ENCODE measurements around the gene TMEM184C.

Gene TMEM184C

GRCh38 chr4:147617173-147617840 lies at the start of gene TMEM184C:
Gene TMEM184C (plus strand): TSS chr4:147617397. CDS start chr4:147617957, 560 bp downstream.
- intact Hi-C loops (cut with micrococcal nuclease), result no loop called here
- Mint-ChIP-seq H3K4me3 (peak within 1 kb of the TSS; percentile 94), H3K27me3 (peaks cover 9% of the 10 kb centered on the region), H3K27ac (peak within 1 kb of the TSS; percentile 94), H3K36me3 (ENCODE audit: low read depth) (peaks cover 29% of the 10 kb centered on the region), H3K9me3 (no peaks in the 10 kb centered on the region), H3K4me1 (ENCODE audit: low read depth) (peaks cover 19% of the 10 kb centered on the region)

GRCh38 chr4:147570616-147571015 lies 46.6 kb upstream of the TMEM184C start:
- Mint-ChIP-seq H3K9me3 (no peaks in the 10 kb centered on the region), H3K27me3 (peaks cover 3% of the 10 kb centered on the region), H3K27ac (no peak overlapping the region), H3K4me3 (no peak overlapping the region), H3K4me1 (ENCODE audit: low read depth) (no peaks in the 10 kb centered on the region), H3K36me3 (ENCODE audit: low read depth) (no peaks in the 10 kb centered on the region)
- intact Hi-C loops (cut with micrococcal nuclease), result no loop called here

GRCh38 chr4:147571036-147571770 lies 46.0 kb upstream of the TMEM184C start:
- Mint-ChIP-seq H3K27me3 (peaks cover 3% of the 10 kb centered on the region), H3K27ac (no peak overlapping the region), H3K9me3 (no peaks in the 10 kb centered on the region), H3K4me1 (ENCODE audit: low read depth) (no peaks in the 10 kb centered on the region), H3K4me3 (no peak overlapping the region), H3K36me3 (ENCODE audit: low read depth) (no peaks in the 10 kb centered on the region)
- intact Hi-C loops (cut with micrococcal nuclease), result no loop called here

GRCh38 chr4:147576084-147576483 lies 41.1 kb upstream of the TMEM184C start:
- intact Hi-C loops (cut with micrococcal nuclease), result no loop called here
- Mint-ChIP-seq H3K9me3 (no peaks in the 10 kb centered on the region), H3K27ac (no peak overlapping the region), H3K4me3 (no peak overlapping the region), H3K4me1 (ENCODE audit: low read depth) (no peaks in the 10 kb centered on the region), H3K36me3 (ENCODE audit: low read depth) (no peaks in the 10 kb centered on the region), H3K27me3 (no peaks in the 10 kb centered on the region)

- intact Hi-C loops (cut with micrococcal nuclease), result no loop called here
- Mint-ChIP-seq H3K4me3 (no peak overlapping the region), H3K27me3 (no peaks in the 10 kb centered on the region), H3K27ac (no peak overlapping the region), H3K9me3 (no peaks in the 10 kb centered on the region), H3K36me3 (ENCODE audit: low read depth) (no peaks in the 10 kb centered on the region), H3K4me1 (ENCODE audit: low read depth) (peaks cover 5% of the 10 kb centered on the region)
Observed at GRCh38 chr4:147578051-147578476, 39.1 kb upstream of the TMEM184C start.

GRCh38 chr4:147578593-147578992 lies 38.6 kb upstream of the TMEM184C start:
- no peaks in the 10 kb centered on the region for H3K27me3 Mint-ChIP-seq
- H3K27ac Mint-ChIP-seq, result no peak overlapping the region
- no peak overlapping the region for H3K4me3 Mint-ChIP-seq
- no peaks in the 10 kb centered on the region for H3K9me3 Mint-ChIP-seq
- intact Hi-C loops (cut with micrococcal nuclease), result no loop called here
- peaks cover 5% of the 10 kb centered on the region for H3K4me1 Mint-ChIP-seq (ENCODE audit: low read depth)
- H3K36me3 Mint-ChIP-seq (ENCODE audit: low read depth), result no peaks in the 10 kb centered on the region

GRCh38 chr4:147580396-147580795 lies 36.8 kb upstream of the TMEM184C start:
- Mint-ChIP-seq H3K4me3 (no peak overlapping the region), H3K27ac (no peak overlapping the region), H3K9me3 (no peaks in the 10 kb centered on the region), H3K27me3 (peaks cover 4% of the 10 kb centered on the region), H3K4me1 (ENCODE audit: low read depth) (peaks cover 5% of the 10 kb centered on the region), H3K36me3 (ENCODE audit: low read depth) (no peaks in the 10 kb centered on the region)
- intact Hi-C loops (cut with micrococcal nuclease), result no loop called here

- Mint-ChIP-seq H3K4me1 (ENCODE audit: low read depth) (peaks cover 5% of the 10 kb centered on the region), H3K36me3 (ENCODE audit: low read depth) (no peaks in the 10 kb centered on the region), H3K4me3 (no peak overlapping the region), H3K9me3 (no peaks in the 10 kb centered on the region), H3K27ac (no peak overlapping the region), H3K27me3 (peaks cover 4% of the 10 kb centered on the region)
- intact Hi-C loops (cut with micrococcal nuclease), result no loop called here
Observed at GRCh38 chr4:147581606-147582350, 35.4 kb upstream of the TMEM184C start.

GRCh38 chr4:147582386-147583060 lies 34.7 kb upstream of the TMEM184C start:
- Mint-ChIP-seq H3K36me3 (ENCODE audit: low read depth) (no peaks in the 10 kb centered on the region), H3K4me1 (ENCODE audit: low read depth) (peaks cover 5% of the 10 kb centered on the region), H3K27me3 (peaks cover 4% of the 10 kb centered on the region), H3K27ac (no peak overlapping the region), H3K9me3 (no peaks in the 10 kb centered on the region), H3K4me3 (no peak overlapping the region)
- intact Hi-C loops (cut with micrococcal nuclease), result no loop called here

- Mint-ChIP-seq H3K27ac (no peak overlapping the region), H3K27me3 (peaks cover 4% of the 10 kb centered on the region), H3K4me1 (ENCODE audit: low read depth) (peaks cover 5% of the 10 kb centered on the region), H3K4me3 (no peak overlapping the region), H3K36me3 (ENCODE audit: low read depth) (no peaks in the 10 kb centered on the region), H3K9me3 (no peaks in the 10 kb centered on the region)
- intact Hi-C loops (cut with micrococcal nuclease), result no loop called here
Observed at GRCh38 chr4:147583876-147584275, 33.3 kb upstream of the TMEM184C start.

GRCh38 chr4:147586032-147586431 lies 31.2 kb upstream of the TMEM184C start:
- H3K4me3 Mint-ChIP-seq, result no peak overlapping the region
- H3K36me3 Mint-ChIP-seq (ENCODE audit: low read depth), result no peaks in the 10 kb centered on the region
- H3K27ac Mint-ChIP-seq, result no peak overlapping the region
- intact Hi-C loops (cut with micrococcal nuclease), result no loop called here
- H3K9me3 Mint-ChIP-seq, result no peaks in the 10 kb centered on the region
- peaks cover 5% of the 10 kb centered on the region for H3K4me1 Mint-ChIP-seq (ENCODE audit: low read depth)
- H3K27me3 Mint-ChIP-seq, result peaks cover 4% of the 10 kb centered on the region

GRCh38 chr4:147586637-147587036 lies 30.6 kb upstream of the TMEM184C start:
- Mint-ChIP-seq H3K36me3 (ENCODE audit: low read depth) (no peaks in the 10 kb centered on the region), H3K4me3 (no peak overlapping the region), H3K9me3 (no peaks in the 10 kb centered on the region), H3K27me3 (peaks cover 4% of the 10 kb centered on the region), H3K4me1 (ENCODE audit: low read depth) (peaks cover 5% of the 10 kb centered on the region), H3K27ac (no peak overlapping the region)
- intact Hi-C loops (cut with micrococcal nuclease), result no loop called here

- Mint-ChIP-seq H3K4me3 (no peak overlapping the region), H3K36me3 (ENCODE audit: low read depth) (no peaks in the 10 kb centered on the region), H3K27me3 (peaks cover 4% of the 10 kb centered on the region), H3K27ac (no peak overlapping the region), H3K9me3 (no peaks in the 10 kb centered on the region), H3K4me1 (ENCODE audit: low read depth) (peaks cover 1% of the 10 kb centered on the region)
- intact Hi-C loops (cut with micrococcal nuclease), result no loop called here
Observed at GRCh38 chr4:147587041-147587440, 30.2 kb upstream of the TMEM184C start.

- Mint-ChIP-seq H3K4me1 (ENCODE audit: low read depth) (no peaks in the 10 kb centered on the region), H3K4me3 (no peak overlapping the region), H3K9me3 (no peaks in the 10 kb centered on the region), H3K27ac (no peak overlapping the region), H3K36me3 (ENCODE audit: low read depth) (no peaks in the 10 kb centered on the region), H3K27me3 (peaks cover 2% of the 10 kb centered on the region)
- intact Hi-C loops (cut with micrococcal nuclease), result no loop called here
Observed at GRCh38 chr4:147589586-147589985, 27.6 kb upstream of the TMEM184C start.
